CD14-positive monocyte (primary cell): ENCODE measurements around the gene TNFRSF12A. TPM values are rescaled to one million over a fixed set of nuclear protein-coding genes. Genes with fewer than 3 reads are reported as not detected.
A peak's percentile ranks its signal among the peaks of the same experiment; 100 is the strongest.

ENCODE experiments used
- DNase-seq, 3 donors: peaks; one replicate each; pipeline ENCODE4 v3.0.0-alpha.2; 2011 to 2022
- H2AFZ ChIP-seq: 2 replicates; pipeline ENCODE4 v1.6.0; 2012; ENCODE audit warnings: mild to moderate bottlenecking, low read depth, low read length, inconsistent platforms; ENCODE audit not compliant: insufficient read depth, poor library complexity, severe bottlenecking
- H3K27ac ChIP-seq, 2 donors: 1 replicate in 1 of 2; 2 replicates in 1 of 2; pipeline ENCODE4 v1.5.1; 2012 to 2013; ENCODE audit warnings: low read length in 2 of 2, control low read depth in 1 of 2, inconsistent platforms in 1 of 2, low read depth in 1 of 2, mild to moderate bottlenecking in 1 of 2
- H3K27me3 ChIP-seq, 2 donors: one replicate each; pipeline versions ENCODE4 v1.6.0 to v1.6.1; 2011 to 2013; ENCODE audit warnings: low read length in 2 of 2; ENCODE audit not compliant: control insufficient read depth in 2 of 2, insufficient read depth in 2 of 2
- H3K36me3 ChIP-seq, 2 donors: replicated peaks in 1 of 2; 1 replicate in 1 of 2; 2 replicates in 1 of 2; pipeline versions ENCODE4 v1.5.1 to v1.6.1; 2012 to 2013; ENCODE audit warnings: low read length in 2 of 2, control low read depth in 1 of 2, inconsistent platforms in 1 of 2, mild to moderate bottlenecking in 1 of 2; ENCODE audit not compliant: insufficient read depth in 2 of 2, control insufficient read depth in 1 of 2
- H3K4me1 ChIP-seq, 2 donors: 1 replicate in 1 of 2; 2 replicates in 1 of 2; pipeline versions ENCODE4 v1.5.1 to v1.6.1; 2012 to 2013; ENCODE audit warnings: low read length in 2 of 2, control low read depth in 1 of 2, inconsistent platforms in 1 of 2, mild to moderate bottlenecking in 1 of 2, moderate library complexity in 1 of 2; ENCODE audit not compliant: insufficient read depth in 2 of 2, control insufficient read depth in 1 of 2
- H3K4me2 ChIP-seq: replicated peaks from 2 replicates; pipeline ENCODE3; 2012; ENCODE audit warnings: low read length, moderate library complexity, mild to moderate bottlenecking; ENCODE audit not compliant: poor library complexity, severe bottlenecking; ENCODE audit errors: extremely low read depth
- H3K4me3 ChIP-seq, 3 experiments: fragments of 200-600 bp in 1 of 3; sonication (generic) in 1 of 3; replicated peaks in 1 of 3; 1 replicate in 2 of 3; 2 replicates in 1 of 3; pipeline ENCODE4 v1.5.1; 2011 to 2013; ENCODE audit warnings: low read length in 3 of 3, mild to moderate bottlenecking in 3 of 3, control low read depth in 2 of 3, low read depth in 2 of 3, inconsistent platforms in 1 of 3, moderate library complexity in 1 of 3
- H3K79me2 ChIP-seq: 2 replicates; pipeline ENCODE4 v1.6.0; 2012; ENCODE audit warnings: mild to moderate bottlenecking, control low read depth, inconsistent platforms, low read length, moderate library complexity; ENCODE audit not compliant: insufficient read depth
- H3K9ac ChIP-seq: 2 replicates; pipeline ENCODE4 v1.6.0; 2017; ENCODE audit warnings: low read length, mild to moderate bottlenecking; ENCODE audit not compliant: insufficient read depth, poor library complexity, severe bottlenecking
- H3K9me3 ChIP-seq, 2 donors: replicated peaks in 1 of 2; 1 replicate in 1 of 2; 2 replicates in 1 of 2; pipeline versions ENCODE4 v1.5.1 to v1.6.1; 2012 to 2013; ENCODE audit warnings: low read length in 2 of 2, control low read depth in 1 of 2; ENCODE audit not compliant: control insufficient read depth in 1 of 2, insufficient read depth in 1 of 2
- H4K20me1 ChIP-seq: 2 replicates; pipeline ENCODE4 v1.6.0; 2012; ENCODE audit warnings: mild to moderate bottlenecking, low read length, control low read depth, moderate library complexity; ENCODE audit not compliant: insufficient read depth
- H3K27ac Mint-ChIP-seq, 7 donors: one replicate each; pipeline ENCODE4 v1.8.0; 2020; ENCODE audit warnings: mild to moderate bottlenecking in 7 of 7, mixed read lengths in 7 of 7, moderate library complexity in 6 of 7, inconsistent platforms in 2 of 7
- H3K27me3 Mint-ChIP-seq, 3 donors: one replicate each; pipeline ENCODE4 v1.8.0; 2021 to 2022; ENCODE audit warnings: low read depth in 3 of 3, mild to moderate bottlenecking in 3 of 3, mixed read lengths in 3 of 3, moderate library complexity in 3 of 3, inconsistent platforms in 1 of 3
- H3K36me3 Mint-ChIP-seq, 2 donors: one replicate each; pipeline ENCODE4 v1.8.0; 2020; ENCODE audit warnings: mixed read lengths in 2 of 2, inconsistent platforms in 1 of 2, mild to moderate bottlenecking in 1 of 2
- H3K4me1 Mint-ChIP-seq: one replicate; pipeline ENCODE4 v1.8.0; 2020; ENCODE audit warnings: mild to moderate bottlenecking, mixed read lengths
- H3K4me3 Mint-ChIP-seq, 2 donors: one replicate each; pipeline ENCODE4 v1.8.0; 2020; ENCODE audit warnings: mild to moderate bottlenecking in 2 of 2, mixed read lengths in 2 of 2, moderate library complexity in 1 of 2
- H3K9me3 Mint-ChIP-seq, 7 donors: one replicate each; pipeline ENCODE4 v1.8.0; 2020 to 2022; ENCODE audit warnings: mixed read lengths in 7 of 7, mild to moderate bottlenecking in 6 of 7, moderate library complexity in 6 of 7, inconsistent platforms in 2 of 7
- WGBS: methylation state at CpG from one replicate; pipeline ENCODE4 v1.1.5; 2013; ENCODE audit warnings: missing lambda C conversion rate; ENCODE audit not compliant: insufficient coverage; 5-methylcytosine and 5-hydroxymethylcytosine counted together
- intact Hi-C, 2 donors: fragments of 100-400 bp; cut with micrococcal nuclease; formaldehyde crosslinking; loops; one replicate each; pipeline versions ENCODE4 v1.15.0 to v1.15.1; 2023
- polyA plus RNA-seq, 3 donors: library from polyadenylated mRNA; depleted of rRNA in 1 of 3; unstranded in 2 of 3; stranded (reverse) in 1 of 3; fragments of 300-500 nt in 2 of 3; fragments of >200 nt in 1 of 3; fragmentation: Illumina TruSeq in 2 of 3; gene quantifications; 1 replicate in 2 of 3; 2 replicates in 1 of 3; pipeline ENCODE4 v1.2.3, GENCODE V29; 2012 to 2021
- TF ChIP-seq, protein P1 (sequence below): fragments of 200-600 bp; IDR thresholded peaks from one replicate; pipeline ENCODE4 v1.8.0; 2022; ENCODE audit warnings: antibody characterized with exemption, mild to moderate bottlenecking

TNFRSF12A gene
- polyA plus RNA-seq, 3 donors = 2.9 to 6.2 (median 5.7) TPM

DNA sequence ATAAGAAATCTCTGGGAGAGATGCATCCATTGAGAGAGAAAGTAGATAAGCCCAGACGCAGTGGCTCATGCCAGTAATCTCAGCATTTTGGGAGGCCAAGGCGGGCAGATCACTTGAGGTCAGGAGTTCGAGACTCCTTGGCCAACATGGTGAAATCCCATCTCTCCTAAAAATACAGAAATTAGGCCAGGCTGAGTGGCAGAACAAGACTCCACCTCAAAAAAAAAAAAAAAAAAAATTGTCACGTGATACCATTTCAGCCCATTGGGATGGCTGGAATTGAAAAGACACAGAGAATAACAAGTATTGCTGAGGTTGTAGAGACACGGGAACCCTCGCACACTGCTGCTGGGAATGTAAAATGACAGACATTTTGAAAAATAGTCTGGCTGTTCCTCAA lies 42.4 kb downstream of the TNFRSF12A start:
- TF ChIP-seq, protein P1, sequence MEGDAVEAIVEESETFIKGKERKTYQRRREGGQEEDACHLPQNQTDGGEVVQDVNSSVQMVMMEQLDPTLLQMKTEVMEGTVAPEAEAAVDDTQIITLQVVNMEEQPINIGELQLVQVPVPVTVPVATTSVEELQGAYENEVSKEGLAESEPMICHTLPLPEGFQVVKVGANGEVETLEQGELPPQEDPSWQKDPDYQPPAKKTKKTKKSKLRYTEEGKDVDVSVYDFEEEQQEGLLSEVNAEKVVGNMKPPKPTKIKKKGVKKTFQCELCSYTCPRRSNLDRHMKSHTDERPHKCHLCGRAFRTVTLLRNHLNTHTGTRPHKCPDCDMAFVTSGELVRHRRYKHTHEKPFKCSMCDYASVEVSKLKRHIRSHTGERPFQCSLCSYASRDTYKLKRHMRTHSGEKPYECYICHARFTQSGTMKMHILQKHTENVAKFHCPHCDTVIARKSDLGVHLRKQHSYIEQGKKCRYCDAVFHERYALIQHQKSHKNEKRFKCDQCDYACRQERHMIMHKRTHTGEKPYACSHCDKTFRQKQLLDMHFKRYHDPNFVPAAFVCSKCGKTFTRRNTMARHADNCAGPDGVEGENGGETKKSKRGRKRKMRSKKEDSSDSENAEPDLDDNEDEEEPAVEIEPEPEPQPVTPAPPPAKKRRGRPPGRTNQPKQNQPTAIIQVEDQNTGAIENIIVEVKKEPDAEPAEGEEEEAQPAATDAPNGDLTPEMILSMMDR = no peak
- H3K27me3 Mint-ChIP-seq = peaks cover 0 to 9% (median under 1%) of the 10 kb centered on the region in 3 donors
- Histone ChIP-seq H3K36me3 (no peaks in the 10 kb centered on the region), H3K9me3 (no peaks in the 10 kb centered on the region), H3K27ac (no peak overlapping the region), H3K4me1 (peaks cover 34 to 39% of the 10 kb centered on the region in 2 donors), H3K79me2 (no peaks in the 10 kb centered on the region), H3K27me3 (no peaks in the 10 kb centered on the region), H3K9ac (no peak overlapping the region), H2AFZ (no peak overlapping the region), H4K20me1 (no peaks in the 10 kb centered on the region), H3K4me3 (no peak overlapping the region), H3K4me2 (peak overlapping the region; percentile 17)
- DNase-seq = no peak
- peaks cover under 1% of the 10 kb centered on the region in 2 donors for H3K36me3 Mint-ChIP-seq
- peaks cover 23% of the 10 kb centered on the region for H3K4me1 Mint-ChIP-seq
- WGBS = 67% methylated on average over 1 of the region's 6 CpGs
- intact Hi-C loops = loop anchor here in 1 of 2 donors (5.0 kb wide), 1 partner anchor 105 kb away; no protein-coding TSS in a partner anchor
- no peak overlapping the region for H3K4me3 Mint-ChIP-seq
- H3K27ac Mint-ChIP-seq = no peak overlapping the region
- no peaks in the 10 kb centered on the region for H3K9me3 Mint-ChIP-seq

DNA sequence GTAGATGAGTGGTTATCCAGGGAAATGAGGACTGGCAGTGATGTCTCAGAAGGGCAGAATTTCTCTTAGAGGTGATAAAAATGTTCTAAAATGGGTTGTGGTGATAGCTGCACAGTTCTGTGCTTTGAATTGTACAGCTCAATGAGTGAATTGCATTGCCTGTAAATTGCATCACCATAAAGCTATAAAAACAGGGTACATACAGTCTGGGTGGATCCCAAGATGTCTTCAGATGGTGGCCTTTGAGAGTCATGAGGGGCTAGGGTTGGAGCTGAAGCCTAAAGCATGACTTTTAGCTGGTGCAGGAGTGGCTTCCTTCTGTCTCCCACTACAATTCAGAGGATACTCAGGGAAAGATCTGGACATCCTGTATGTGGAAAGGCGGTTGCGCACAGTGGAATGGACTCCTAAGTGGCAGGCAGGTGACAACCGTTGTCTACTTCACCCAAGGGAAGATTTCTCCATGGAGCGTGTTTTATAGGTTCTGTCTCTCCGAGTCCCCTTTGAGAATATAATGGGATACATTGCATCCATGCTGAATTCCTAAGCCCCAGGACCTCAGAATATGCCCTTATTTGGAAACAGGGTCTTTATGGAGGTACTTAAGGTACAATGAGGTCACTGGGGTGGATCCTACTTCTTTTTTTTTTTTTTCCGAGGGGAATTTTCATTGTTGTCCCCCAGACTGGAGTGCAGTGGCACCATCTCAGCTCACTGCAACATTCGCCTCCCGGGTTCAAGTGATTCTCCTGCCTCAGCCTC lies 43.6 kb downstream of the TNFRSF12A start:
- Histone ChIP-seq H3K4me2 (no peak overlapping the region), H3K27me3 (no peaks in the 10 kb centered on the region), H3K79me2 (no peaks in the 10 kb centered on the region), H3K9ac (no peak overlapping the region), H4K20me1 (no peaks in the 10 kb centered on the region), H3K4me3 (no peak overlapping the region), H3K27ac (no peak overlapping the region), H3K36me3 (no peaks in the 10 kb centered on the region), H3K4me1 (peaks cover 22 to 27% of the 10 kb centered on the region in 2 donors), H3K9me3 (no peaks in the 10 kb centered on the region), H2AFZ (no peak overlapping the region)
- Mint-ChIP-seq H3K9me3 (no peaks in the 10 kb centered on the region), H3K4me1 (peaks cover 22% of the 10 kb centered on the region), H3K27ac (no peak overlapping the region), H3K4me3 (no peak overlapping the region), H3K36me3 (no peaks in the 10 kb centered on the region), H3K27me3 (peaks cover 0 to 9% (median 0%) of the 10 kb centered on the region in 3 donors)
- TF ChIP-seq, protein P1 = no peak
- intact Hi-C loops = loop anchor here in 1 of 2 donors (5.0 kb wide), 1 partner anchor 103 kb away; no protein-coding TSS in a partner anchor
- no peak for DNase-seq
- WGBS = 100% methylated on average over 1 of the region's 8 CpGs
